Tibial nerve (tissue), 4 donors: ENCODE measurements around the gene CLEC10A. TPM values are rescaled to one million over a fixed set of nuclear protein-coding genes. Genes with fewer than 3 reads are reported as not detected.
A peak's percentile ranks its signal among the peaks of the same experiment; 100 is the strongest.
"Not testable (repeated sequence)": the region's sequence is repeated elsewhere in the genome, so short reads cannot be mapped to it uniquely, and the experiment has no call there.

ENCODE experiments used
- DNase-seq, 2 donors: peaks; one replicate each; pipeline ENCODE4 v3.0.0-alpha.2; 2019; ENCODE audit warnings: low spot score in 2 of 2
- H3K27ac ChIP-seq, 4 donors: fragments of 200-600 bp; sonication (generic) in 3 of 4; one replicate each; pipeline ENCODE4 v1.5.1; 2017 to 2019; ENCODE audit warnings: mild to moderate bottlenecking in 1 of 4
- H3K27me3 ChIP-seq, 2 donors: fragments of 200-600 bp; sonication (generic) in 1 of 2; one replicate each; pipeline versions ENCODE4 v1.5.1 to v1.6.0; 2017 to 2019
- H3K36me3 ChIP-seq, 3 donors: fragments of 200-600 bp; sonication (generic); one replicate each; pipeline ENCODE4 v1.5.1; 2018 to 2019
- H3K4me1 ChIP-seq, 4 donors: fragments of 200-600 bp; sonication (generic) in 3 of 4; one replicate each; pipeline ENCODE4 v1.5.1; 2017 to 2019
- H3K4me3 ChIP-seq, 4 donors: fragments of 200-600 bp; sonication (generic) in 3 of 4; one replicate each; pipeline ENCODE4 v1.5.1; 2017 to 2019; ENCODE audit warnings: mild to moderate bottlenecking in 1 of 4, moderate library complexity in 1 of 4
- H3K9me3 ChIP-seq, 4 donors: fragments of 200-600 bp; sonication (generic) in 3 of 4; one replicate each; pipeline ENCODE4 v1.5.1; 2017 to 2019
- EP300 ChIP-seq, 2 donors: sonication (generic); formaldehyde crosslinking; IDR thresholded peaks; one replicate each; pipeline ENCODE4 v1.6.1; 2017; ENCODE audit warnings: antibody characterized with exemption in 2 of 2, mild to moderate bottlenecking in 1 of 2
- POLR2A ChIP-seq, 2 donors: fragments of 450-650 bp; IDR thresholded peaks; one replicate each; pipeline ENCODE4 v1.6.1; 2017; ENCODE audit warnings: antibody characterized with exemption in 2 of 2, mild to moderate bottlenecking in 2 of 2, moderate library complexity in 2 of 2
- WGBS, 2 donors: methylation state at CpG; one replicate each; pipeline ENCODE4 v1.1.5; 2018; 5-methylcytosine and 5-hydroxymethylcytosine counted together
- total RNA-seq, 4 donors: library from RNA; depleted of rRNA; stranded (reverse); fragments of >200 nt; gene quantifications; one replicate each; pipeline ENCODE4 v1.1.0, GENCODE V29; 2016
- TF ChIP-seq, protein P1 (sequence below), 5 experiments: fragments of 200-600 bp in 3 of 5; fragments of 450-650 bp in 2 of 5; sonication (generic) in 3 of 5; IDR thresholded peaks; one replicate each; pipeline ENCODE4 v1.5.1; 2016 to 2019; ENCODE audit warnings: antibody characterized with exemption in 5 of 5, mild to moderate bottlenecking in 3 of 5, moderate library complexity in 2 of 5

CLEC10A gene
- total RNA-seq, result 10 to 100 TPM in 2 of 4 donors, 1 to 10 TPM in 2; 2.2 to 19.8 (median 10.3) TPM

- Histone ChIP-seq H3K9me3 (no peaks in the 10 kb centered on the region), H3K4me3 (peak within 1 kb of the TSS in 1 of 4 donors; percentile 30), H3K27me3 (no peaks in the 10 kb centered on the region), H3K27ac (peak within 1 kb of the TSS in 1 of 4 donors; percentile 67), H3K4me1 (peaks cover 0 to 11% (median 0%) of the 10 kb centered on the region in 4 donors), H3K36me3 (no peaks in the 10 kb centered on the region)
- TF ChIP-seq POLR2A (IDR thresholded peaks at IDR 0.05) (no peak), EP300 (IDR thresholded peaks at IDR 0.05) (no peak)
- TF ChIP-seq, protein P1, sequence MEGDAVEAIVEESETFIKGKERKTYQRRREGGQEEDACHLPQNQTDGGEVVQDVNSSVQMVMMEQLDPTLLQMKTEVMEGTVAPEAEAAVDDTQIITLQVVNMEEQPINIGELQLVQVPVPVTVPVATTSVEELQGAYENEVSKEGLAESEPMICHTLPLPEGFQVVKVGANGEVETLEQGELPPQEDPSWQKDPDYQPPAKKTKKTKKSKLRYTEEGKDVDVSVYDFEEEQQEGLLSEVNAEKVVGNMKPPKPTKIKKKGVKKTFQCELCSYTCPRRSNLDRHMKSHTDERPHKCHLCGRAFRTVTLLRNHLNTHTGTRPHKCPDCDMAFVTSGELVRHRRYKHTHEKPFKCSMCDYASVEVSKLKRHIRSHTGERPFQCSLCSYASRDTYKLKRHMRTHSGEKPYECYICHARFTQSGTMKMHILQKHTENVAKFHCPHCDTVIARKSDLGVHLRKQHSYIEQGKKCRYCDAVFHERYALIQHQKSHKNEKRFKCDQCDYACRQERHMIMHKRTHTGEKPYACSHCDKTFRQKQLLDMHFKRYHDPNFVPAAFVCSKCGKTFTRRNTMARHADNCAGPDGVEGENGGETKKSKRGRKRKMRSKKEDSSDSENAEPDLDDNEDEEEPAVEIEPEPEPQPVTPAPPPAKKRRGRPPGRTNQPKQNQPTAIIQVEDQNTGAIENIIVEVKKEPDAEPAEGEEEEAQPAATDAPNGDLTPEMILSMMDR (IDR thresholded peaks at IDR 0.05), result no peak
- no peak for DNase-seq
- WGBS, 2 donors, result 59 to 70% methylated on average over 15 of the region's 15 CpGs
Observed at GRCh38 chr17:7079581-7080455, at the start of gene CLEC10A. CLEC10A (minus strand) TSS chr17:7080251; CDS start chr17:7078812, 1,439 bp downstream.

GRCh38 chr17:7129311-7129710 is 49.3 kb upstream of the CLEC10A start:
- WGBS, 2 donors, result 86 to 88% methylated on average over 8 of the region's 8 CpGs
- no peak for DNase-seq

DNA sequence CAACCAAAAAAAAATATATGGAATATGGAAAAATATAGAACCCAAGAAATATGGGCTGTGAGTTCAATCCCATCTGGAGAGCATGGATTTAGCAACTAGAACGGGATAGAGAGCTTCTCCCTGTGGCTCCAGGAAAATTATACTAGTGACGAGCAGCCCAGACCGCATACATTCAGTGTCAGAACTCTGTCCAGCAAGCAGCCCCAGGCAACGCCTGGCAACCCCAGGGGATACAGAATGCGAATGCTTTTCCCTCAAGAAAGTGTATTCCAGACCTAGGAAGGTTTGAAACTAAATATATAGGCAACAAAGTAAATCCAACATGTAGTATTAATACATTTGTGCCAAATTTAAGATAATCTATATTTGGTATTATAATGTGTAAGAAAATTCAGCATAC is 48.1 kb upstream of the CLEC10A start:
- Histone ChIP-seq H3K9me3 (no peaks in the 10 kb centered on the region), H3K4me3 (no peak overlapping the region), H3K36me3 (no peaks in the 10 kb centered on the region), H3K27ac (no peak overlapping the region), H3K27me3 (peaks cover 0 to 38% of the 10 kb centered on the region in 2 donors), H3K4me1 (peaks cover 0 to 7% (median 2%) of the 10 kb centered on the region in 4 donors)
- DNase-seq, result no peak
- 43 to 59% methylated on average over 5 of the region's 5 CpGs for WGBS, 2 donors
- TF ChIP-seq, protein P1 (IDR thresholded peaks at IDR 0.05), result no peak
- TF ChIP-seq EP300 (IDR thresholded peaks at IDR 0.05), result no peak
- TF ChIP-seq POLR2A (IDR thresholded peaks at IDR 0.05), result no peak

More at GRCh38 chr17:7129311-7129710, 49.3 kb upstream of the CLEC10A start:
- H3K27me3 ChIP-seq, result peaks cover 0 to 48% of the 10 kb centered on the region in 2 donors
- peaks cover 0 to 16% (median 2%) of the 10 kb centered on the region in 4 donors for H3K4me1 ChIP-seq
- H3K36me3 ChIP-seq, result no peaks in the 10 kb centered on the region
- no peak overlapping the region for H3K4me3 ChIP-seq
- H3K9me3 ChIP-seq, result no peaks in the 10 kb centered on the region
- TF ChIP-seq POLR2A (IDR thresholded peaks at IDR 0.05) (no peak), EP300 (IDR thresholded peaks at IDR 0.05) (no peak)
- TF ChIP-seq, protein P1 (IDR thresholded peaks at IDR 0.05), result no peak
- H3K27ac ChIP-seq, result no peak overlapping the region

GRCh38 chr17:7127501-7127900 is 47.5 kb upstream of the CLEC10A start:
- not testable (repeated sequence) for DNase-seq

DNA sequence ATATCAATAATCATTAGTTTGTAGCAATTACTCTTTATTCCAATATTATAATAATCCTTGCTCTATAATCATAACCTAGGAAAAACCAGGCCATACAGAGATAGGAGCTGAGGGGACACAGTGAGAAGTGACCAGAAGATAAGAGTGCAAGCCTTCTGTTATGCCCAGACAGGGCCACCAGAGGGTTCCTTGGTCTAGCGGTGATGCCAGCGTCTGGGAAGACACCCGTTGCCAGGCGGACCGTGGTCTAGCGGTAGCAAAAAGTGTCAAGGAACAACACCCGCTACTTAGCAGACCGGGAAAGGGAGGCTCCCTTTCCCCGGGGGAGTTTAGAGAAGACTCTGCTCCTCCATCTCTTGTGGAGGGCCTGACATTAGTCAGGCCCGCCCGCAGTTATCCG is 46.3 kb upstream of the CLEC10A start:
- not testable (repeated sequence) for H3K27ac ChIP-seq, H3K9me3 ChIP-seq, DNase-seq, H3K4me3 ChIP-seq, H3K36me3 ChIP-seq
- peaks cover 0 to 21% of the 10 kb centered on the region in 2 donors for H3K27me3 ChIP-seq
- 74 to 77% methylated on average over 12 of the region's 12 CpGs for WGBS, 2 donors
- H3K4me1 ChIP-seq, result peaks cover 0 to 11% (median 0%) of the 10 kb centered on the region in 4 donors

More at GRCh38 chr17:7127501-7127900, 47.5 kb upstream of the CLEC10A start:
- WGBS, 2 donors, result 85 to 93% methylated on average over 5 of the region's 5 CpGs
- H3K27ac ChIP-seq, H3K4me1 ChIP-seq, H3K36me3 ChIP-seq, H3K9me3 ChIP-seq, H3K4me3 ChIP-seq: not testable (repeated sequence)
- peaks cover 0 to 32% of the 10 kb centered on the region in 2 donors for H3K27me3 ChIP-seq

GRCh38 chr17:7124923-7125322 is 44.9 kb upstream of the CLEC10A start:
- no peaks in the 10 kb centered on the region for H3K9me3 ChIP-seq
- WGBS, 2 donors, result 49 to 54% methylated on average over 5 of the region's 5 CpGs
- DNase-seq, result no peak
- peaks cover 0 to 11% of the 10 kb centered on the region in 2 donors for H3K27me3 ChIP-seq
- TF ChIP-seq EP300 (IDR thresholded peaks at IDR 0.05) (no peak), POLR2A (IDR thresholded peaks at IDR 0.05) (no peak)
- TF ChIP-seq, protein P1 (IDR thresholded peaks at IDR 0.05), result no peak
- no peak overlapping the region for H3K27ac ChIP-seq
- no peak overlapping the region for H3K4me3 ChIP-seq
- H3K36me3 ChIP-seq, result no peaks in the 10 kb centered on the region
- peaks cover 0 to 22% (median 1%) of the 10 kb centered on the region in 4 donors for H3K4me1 ChIP-seq
